NCI-H748 treated with DMSO at 0.1 percent for 48 hours (cell line): ENCODE measurements around the gene DYNLT5.
"Not testable (repeated sequence)": the region's sequence is repeated elsewhere in the genome, so short reads cannot be mapped to it uniquely, and the experiment has no call there.

Source experiments
- DNase-seq: peaks from one replicate; lab custom pipeline; 2025; lab: John Stamatoyannopoulos, UW

DYNLT5 gene

GRCh38 chr1:66788231-66788939 is 36.1 kb downstream of the DYNLT5 start:
- no peak for DNase-seq

GRCh38 chr1:66791621-66792610 is 39.7 kb downstream of the DYNLT5 start:
- no peak for DNase-seq

- DNase-seq, result not testable (repeated sequence)
Observed at GRCh38 chr1:66795839-66796238, 43.6 kb downstream of the DYNLT5 start.

GRCh38 chr1:66809245-66809644 is 57.0 kb downstream of the DYNLT5 start:
- DNase-seq, result no peak

- DNase-seq, result no peak
Observed at GRCh38 chr1:66809736-66810326, 57.6 kb downstream of the DYNLT5 start.

- DNase-seq, result no peak
Observed at GRCh38 chr1:66824771-66825170, 72.5 kb downstream of the DYNLT5 start.
